ENCODE measurements around the gene ZDHHC1.

The ZDHHC1 gene

GRCh38 chr16:67430977-67431774, 14.9 kb upstream of the ZDHHC1 start, which contains the start of gene HSD11B2:
Gene HSD11B2 (plus strand): TSS chr16:67431121. CDS start chr16:67431249, 128 bp downstream.
- TF ChIP-seq OSR1 (CRISPR knock-in tag; IDR thresholded peaks at IDR 0.05) (no peak), BACH2 (CRISPR knock-in tag; IDR thresholded peaks at IDR 0.05; ENCODE audit: borderline replicate concordance) (no peak), ZC3H10 (CRISPR knock-in tag; IDR thresholded peaks at IDR 0.05) (no peak), PATZ1 (CRISPR knock-in tag; IDR thresholded peaks at IDR 0.05; ENCODE audit: borderline replicate concordance) (no peak), SNAI2 (CRISPR knock-in tag; IDR thresholded peaks at IDR 0.05) (no peak), ESRRG (CRISPR knock-in tag; IDR thresholded peaks at IDR 0.05) (no peak), RARB (CRISPR knock-in tag; IDR thresholded peaks at IDR 0.05) (no peak), ZNF565 (CRISPR knock-in tag; conservative IDR thresholded peaks at IDR 0.05; ENCODE audit: low read depth) (no peak)
- TF ChIP-seq, protein P1, sequence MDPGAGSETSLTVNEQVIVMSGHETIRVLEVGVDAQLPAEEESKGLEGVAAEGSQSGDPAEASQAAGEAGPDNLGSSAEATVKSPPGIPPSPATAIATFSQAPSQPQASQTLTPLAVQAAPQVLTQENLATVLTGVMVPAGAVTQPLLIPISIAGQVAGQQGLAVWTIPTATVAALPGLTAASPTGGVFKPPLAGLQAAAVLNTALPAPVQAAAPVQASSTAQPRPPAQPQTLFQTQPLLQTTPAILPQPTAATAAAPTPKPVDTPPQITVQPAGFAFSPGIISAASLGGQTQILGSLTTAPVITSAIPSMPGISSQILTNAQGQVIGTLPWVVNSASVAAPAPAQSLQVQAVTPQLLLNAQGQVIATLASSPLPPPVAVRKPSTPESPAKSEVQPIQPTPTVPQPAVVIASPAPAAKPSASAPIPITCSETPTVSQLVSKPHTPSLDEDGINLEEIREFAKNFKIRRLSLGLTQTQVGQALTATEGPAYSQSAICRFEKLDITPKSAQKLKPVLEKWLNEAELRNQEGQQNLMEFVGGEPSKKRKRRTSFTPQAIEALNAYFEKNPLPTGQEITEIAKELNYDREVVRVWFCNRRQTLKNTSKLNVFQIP (CRISPR knock-in tag; IDR thresholded peaks at IDR 0.05; ENCODE audit: borderline replicate concordance, low read depth), result no peak
- TF ChIP-seq, protein P2, sequence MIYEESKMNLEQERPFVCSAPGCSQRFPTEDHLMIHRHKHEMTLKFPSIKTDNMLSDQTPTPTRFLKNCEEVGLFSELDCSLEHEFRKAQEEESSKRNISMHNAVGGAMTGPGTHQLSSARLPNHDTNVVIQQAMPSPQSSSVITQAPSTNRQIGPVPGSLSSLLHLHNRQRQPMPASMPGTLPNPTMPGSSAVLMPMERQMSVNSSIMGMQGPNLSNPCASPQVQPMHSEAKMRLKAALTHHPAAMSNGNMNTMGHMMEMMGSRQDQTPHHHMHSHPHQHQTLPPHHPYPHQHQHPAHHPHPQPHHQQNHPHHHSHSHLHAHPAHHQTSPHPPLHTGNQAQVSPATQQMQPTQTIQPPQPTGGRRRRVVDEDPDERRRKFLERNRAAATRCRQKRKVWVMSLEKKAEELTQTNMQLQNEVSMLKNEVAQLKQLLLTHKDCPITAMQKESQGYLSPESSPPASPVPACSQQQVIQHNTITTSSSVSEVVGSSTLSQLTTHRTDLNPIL (CRISPR knock-in tag; IDR thresholded peaks at IDR 0.05; ENCODE audit: low read depth), result no peak
- peak; percentile 74 for ATAC-seq

GRCh38 chr16:67430504-67430976, 14.3 kb upstream of the ZDHHC1 start:
- TF ChIP-seq, protein P3, sequence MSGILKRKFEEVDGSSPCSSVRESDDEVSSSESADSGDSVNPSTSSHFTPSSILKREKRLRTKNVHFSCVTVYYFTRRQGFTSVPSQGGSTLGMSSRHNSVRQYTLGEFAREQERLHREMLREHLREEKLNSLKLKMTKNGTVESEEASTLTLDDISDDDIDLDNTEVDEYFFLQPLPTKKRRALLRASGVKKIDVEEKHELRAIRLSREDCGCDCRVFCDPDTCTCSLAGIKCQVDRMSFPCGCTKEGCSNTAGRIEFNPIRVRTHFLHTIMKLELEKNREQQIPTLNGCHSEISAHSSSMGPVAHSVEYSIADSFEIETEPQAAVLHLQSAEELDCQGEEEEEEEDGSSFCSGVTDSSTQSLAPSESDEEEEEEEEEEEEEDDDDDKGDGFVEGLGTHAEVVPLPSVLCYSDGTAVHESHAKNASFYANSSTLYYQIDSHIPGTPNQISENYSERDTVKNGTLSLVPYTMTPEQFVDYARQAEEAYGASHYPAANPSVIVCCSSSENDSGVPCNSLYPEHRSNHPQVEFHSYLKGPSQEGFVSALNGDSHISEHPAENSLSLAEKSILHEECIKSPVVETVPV (CRISPR knock-in tag; IDR thresholded peaks at IDR 0.05), result no peak
- TF ChIP-seq GLIS3 (CRISPR knock-in tag; IDR thresholded peaks at IDR 0.05) (no peak), TCF4 (CRISPR knock-in tag; IDR thresholded peaks at IDR 0.05; ENCODE audit: borderline replicate concordance) (no peak), ARNTL (CRISPR knock-in tag; IDR thresholded peaks at IDR 0.05; ENCODE audit: borderline replicate concordance, low read depth) (no peak), ZNF70 (CRISPR knock-in tag; IDR thresholded peaks at IDR 0.05) (no peak), OSR1 (CRISPR knock-in tag; IDR thresholded peaks at IDR 0.05) (no peak), ZFP30 (CRISPR knock-in tag; IDR thresholded peaks at IDR 0.05) (no peak), SNAI2 (CRISPR knock-in tag; IDR thresholded peaks at IDR 0.05) (no peak), ISL1 (CRISPR knock-in tag; IDR thresholded peaks at IDR 0.05) (no peak), BACH2 (CRISPR knock-in tag; IDR thresholded peaks at IDR 0.05; ENCODE audit: borderline replicate concordance) (no peak), ESRRG (CRISPR knock-in tag; IDR thresholded peaks at IDR 0.05) (no peak), ZFP3 (CRISPR knock-in tag; IDR thresholded peaks at IDR 0.05) (no peak), ZC3H10 (CRISPR knock-in tag; IDR thresholded peaks at IDR 0.05) (no peak), TSHZ2 (CRISPR knock-in tag; IDR thresholded peaks at IDR 0.05) (no peak), RARB (CRISPR knock-in tag; IDR thresholded peaks at IDR 0.05) (no peak), PPARA (CRISPR knock-in tag; IDR thresholded peaks at IDR 0.05; ENCODE audit: borderline replicate concordance) (no peak), TOX (CRISPR knock-in tag; IDR thresholded peaks at IDR 0.05; ENCODE audit: borderline replicate concordance) (no peak), ZNF8 (CRISPR knock-in tag; IDR thresholded peaks at IDR 0.05) (no peak), ZNF565 (CRISPR knock-in tag; conservative IDR thresholded peaks at IDR 0.05; ENCODE audit: low read depth) (no peak)
- TF ChIP-seq, protein P2 (CRISPR knock-in tag; IDR thresholded peaks at IDR 0.05; ENCODE audit: low read depth), result no peak
- peak; percentile 28 for ATAC-seq

Measured in SK-N-SH treated with all-trans-retinoic acid at 6 μM for 48 hours (cell line).